Measurements from ENCODE around the gene PPFIBP1.
"Not testable (repeated sequence)": the region's sequence is repeated elsewhere in the genome, so short reads cannot be mapped to it uniquely, and the experiment has no call there.

The PPFIBP1 gene

DNA sequence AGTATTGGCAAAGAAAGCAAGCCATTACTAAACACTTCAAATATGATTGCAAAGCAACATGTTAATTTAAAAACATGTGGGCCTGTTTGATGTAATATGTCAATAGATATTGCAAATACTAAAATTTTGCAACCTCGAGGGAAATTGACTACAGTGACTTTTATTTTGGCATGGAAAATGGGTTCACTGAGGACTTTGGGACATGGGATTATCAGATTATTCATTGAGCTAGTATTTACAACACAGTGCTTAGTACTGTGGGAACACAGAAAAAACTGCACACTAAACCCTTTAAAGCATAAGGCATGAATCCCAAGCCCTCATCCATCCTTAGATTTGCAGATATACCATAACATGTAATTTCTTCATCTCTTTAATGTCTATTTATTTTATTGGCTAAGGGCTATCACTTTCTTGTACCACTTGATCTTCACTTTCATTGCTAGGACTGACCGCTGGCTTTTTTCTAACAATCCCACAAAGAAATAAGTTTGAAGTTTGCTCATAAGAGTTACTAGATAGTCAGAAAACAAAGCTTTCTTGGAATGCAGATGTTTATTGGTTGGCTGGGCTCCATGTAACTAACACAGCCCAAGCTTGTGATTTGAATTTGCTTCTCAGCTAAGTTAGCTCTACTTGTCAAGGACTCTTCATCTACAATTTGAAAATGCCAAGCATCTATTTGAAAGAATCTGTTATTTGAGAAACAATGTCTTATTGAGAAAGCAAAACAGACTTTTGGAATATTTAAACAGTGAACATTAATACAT lies 48.7 kb downstream of the PPFIBP1 start:
- no peak for DNase-seq

DNA sequence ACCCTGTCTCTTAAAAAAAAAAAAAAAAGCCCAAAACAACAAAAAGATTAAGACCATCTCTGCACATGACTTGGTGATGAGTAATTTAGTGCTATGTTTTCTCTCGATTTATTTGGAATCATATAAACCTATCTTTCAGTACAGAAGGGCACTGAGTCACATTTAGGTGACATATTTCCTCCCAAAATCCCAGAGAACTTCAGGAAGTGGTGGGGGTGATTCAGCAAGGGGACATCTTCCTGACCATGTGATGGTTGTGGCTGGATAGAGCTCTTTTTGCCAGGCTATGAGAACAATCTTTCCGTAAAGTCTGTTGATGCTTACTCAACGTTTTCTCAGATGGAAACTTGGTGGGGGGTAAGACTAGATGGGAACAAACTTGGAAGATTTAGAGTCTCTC lies 50.0 kb downstream of the PPFIBP1 start:
- no peak for DNase-seq

DNA sequence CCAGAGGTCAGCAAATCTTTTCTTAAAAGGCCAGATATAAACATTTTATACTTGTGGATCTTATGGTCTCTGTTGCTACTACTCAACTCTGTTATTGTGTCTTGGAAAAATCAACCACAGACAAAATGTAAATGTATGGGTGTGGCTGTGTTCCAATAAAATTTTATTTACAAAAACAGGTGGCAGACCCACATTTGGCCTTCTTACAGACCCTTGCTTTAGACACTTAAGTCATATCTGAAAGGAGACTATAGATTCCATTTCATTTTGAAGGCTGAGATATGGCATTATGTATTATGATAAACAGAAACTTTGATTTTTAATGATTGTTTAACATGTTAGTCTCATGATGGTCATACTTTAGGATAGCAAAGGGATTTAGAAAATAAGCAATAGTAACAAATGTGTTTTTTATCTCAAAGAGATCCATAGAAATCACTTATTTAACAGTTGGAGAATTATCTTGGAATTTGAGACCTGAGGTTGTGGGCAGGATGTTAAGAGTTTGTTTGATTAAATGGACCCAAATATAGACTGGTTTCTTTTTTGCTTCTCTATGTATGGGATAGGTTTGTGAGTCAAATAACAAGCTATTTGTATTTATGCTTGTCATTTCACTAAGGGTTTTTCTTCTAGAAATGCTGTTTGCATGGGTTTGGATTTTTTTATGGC lies 51.2 kb downstream of the PPFIBP1 start:
- DNase-seq: no peak

DNA sequence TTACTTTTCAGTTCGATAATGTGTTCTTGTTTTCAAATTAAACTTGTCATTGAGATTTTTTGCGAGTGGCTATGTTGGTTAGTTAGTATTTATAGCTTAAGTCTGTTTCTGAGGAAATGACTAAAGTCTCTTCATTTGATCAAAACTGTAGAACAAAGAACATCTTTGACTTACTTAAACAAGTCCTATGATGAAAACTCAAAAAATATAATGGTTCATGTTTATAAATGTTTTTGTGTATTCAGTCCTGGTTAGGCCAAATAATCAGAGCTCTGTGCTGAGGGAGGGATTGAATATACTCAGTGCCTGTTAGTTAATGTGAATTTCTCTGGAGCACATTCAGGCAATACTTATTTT lies 51.7 kb downstream of the PPFIBP1 start:
- no peak for DNase-seq

GRCh38 chr12:27576667-27577347 lies 52.8 kb downstream of the PPFIBP1 start:
- no peak for DNase-seq

DNA sequence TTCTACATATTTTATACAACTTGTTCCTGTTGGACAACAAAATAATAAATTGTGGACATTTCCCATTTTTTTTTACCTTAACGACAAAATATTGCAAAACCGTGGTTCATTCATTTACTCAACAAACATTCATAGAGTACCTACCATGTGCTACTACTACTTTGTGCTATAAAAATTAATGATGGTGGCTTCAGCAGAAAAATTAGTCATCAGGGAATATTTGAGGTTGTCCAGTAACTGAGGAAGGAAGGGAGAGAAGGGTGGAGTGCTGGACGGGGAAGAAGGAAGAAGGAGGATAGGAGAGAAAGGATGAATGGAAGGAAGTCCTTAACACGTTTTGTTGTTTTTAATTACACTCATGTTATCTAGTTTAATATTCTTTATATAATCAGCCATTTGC lies 53.7 kb downstream of the PPFIBP1 start:
- DNase-seq: no peak

DNA sequence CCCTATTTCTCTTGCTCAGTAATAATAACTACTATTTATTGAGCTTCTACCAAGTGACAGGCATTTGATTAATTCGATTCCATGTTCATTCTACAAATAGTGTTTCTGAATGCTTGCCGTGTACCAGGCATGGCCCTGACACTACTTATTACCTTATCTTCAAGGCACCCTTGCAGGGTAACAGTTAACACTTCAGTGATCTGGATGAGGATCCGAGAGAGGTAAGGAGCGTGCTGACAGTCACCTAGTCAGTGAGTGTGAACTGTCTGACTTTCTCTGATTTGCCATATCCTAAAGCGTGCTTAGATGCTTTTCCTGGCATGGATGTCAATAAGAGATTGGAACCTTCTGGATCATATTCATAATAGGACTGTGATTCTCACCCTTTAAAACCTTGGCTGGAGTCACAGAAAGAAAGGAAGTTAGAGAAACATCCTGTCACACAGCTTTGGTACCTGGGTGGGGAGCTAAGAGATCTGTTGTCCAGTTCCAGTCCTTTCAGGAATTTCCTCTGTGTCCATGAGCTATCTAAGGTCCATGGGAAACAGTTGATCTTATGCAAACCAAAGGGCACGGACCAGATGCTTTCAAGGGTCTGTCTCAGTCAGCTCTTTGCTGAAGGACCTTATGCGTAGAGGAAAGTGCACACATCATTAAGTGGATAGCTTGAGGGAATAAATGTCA lies 54.8 kb downstream of the PPFIBP1 start:
- no peak for DNase-seq

GRCh38 chr12:27580561-27581330 lies 56.7 kb downstream of the PPFIBP1 start:
- no peak for DNase-seq

- DNase-seq: not testable (repeated sequence)
These were observed 57.3 kb downstream of the PPFIBP1 start for GRCh38 chr12:27581331-27581671.

GRCh38 chr12:27581833-27582232 lies 57.8 kb downstream of the PPFIBP1 start:
- not testable (repeated sequence) for DNase-seq

- not testable (repeated sequence) for DNase-seq
These were observed 58.4 kb downstream of the PPFIBP1 start for GRCh38 chr12:27582445-27582844.

- no peak for DNase-seq
These were observed 59.2 kb downstream of the PPFIBP1 start for GRCh38 chr12:27583057-27583797.

- no peak for DNase-seq
These were observed 60.0 kb downstream of the PPFIBP1 start for GRCh38 chr12:27583981-27584380.

DNA sequence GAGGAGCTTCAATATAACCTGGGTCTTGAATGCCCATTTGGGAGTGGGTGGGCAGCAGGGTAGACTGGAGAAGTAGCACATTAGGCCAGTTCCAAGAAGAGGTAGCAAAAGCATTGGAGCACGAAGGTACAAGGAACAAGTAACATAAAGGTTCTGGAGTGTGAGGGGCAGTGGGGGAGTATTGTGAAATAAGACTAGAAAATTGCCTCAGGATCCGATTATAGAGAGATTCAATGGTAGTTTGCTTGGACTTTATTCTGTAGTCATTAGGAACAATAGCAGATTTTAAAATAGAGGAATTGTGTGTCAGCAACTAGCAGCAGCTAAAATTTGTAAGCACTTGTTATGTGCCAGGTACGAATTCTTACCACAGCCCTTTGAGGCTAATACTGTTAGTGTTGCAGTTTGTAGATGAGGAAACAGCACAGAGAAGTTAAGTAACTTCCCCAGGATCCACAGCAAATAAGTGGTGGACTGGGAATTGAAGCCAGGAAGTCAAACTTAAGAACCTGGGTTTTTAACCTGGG lies 61.8 kb downstream of the PPFIBP1 start:
- no peak for DNase-seq

- DNase-seq: not testable (repeated sequence)
These were observed 64.2 kb downstream of the PPFIBP1 start for GRCh38 chr12:27588075-27588730.

DNA sequence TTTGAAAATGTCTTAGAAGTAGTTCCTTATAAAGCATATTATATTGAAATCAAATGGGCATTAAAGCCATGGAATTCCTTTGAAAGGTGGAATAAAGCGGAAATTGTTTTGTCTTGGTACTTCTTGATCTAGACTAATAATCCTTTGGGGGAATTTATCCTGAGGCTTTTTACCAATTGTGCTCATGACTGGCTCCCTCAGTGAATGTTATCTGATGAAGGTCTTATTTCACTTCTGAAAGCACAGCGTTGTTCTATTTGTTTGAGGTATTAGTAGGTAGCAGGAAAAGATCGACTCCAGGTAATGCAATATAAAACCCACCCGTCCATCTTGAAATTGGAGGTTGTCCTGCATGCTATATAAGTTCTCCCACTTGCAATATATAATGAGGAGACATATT lies 64.8 kb downstream of the PPFIBP1 start:
- DNase-seq: no peak

- no peak for DNase-seq
These were observed 65.4 kb downstream of the PPFIBP1 start for GRCh38 chr12:27589419-27589818.

DNA sequence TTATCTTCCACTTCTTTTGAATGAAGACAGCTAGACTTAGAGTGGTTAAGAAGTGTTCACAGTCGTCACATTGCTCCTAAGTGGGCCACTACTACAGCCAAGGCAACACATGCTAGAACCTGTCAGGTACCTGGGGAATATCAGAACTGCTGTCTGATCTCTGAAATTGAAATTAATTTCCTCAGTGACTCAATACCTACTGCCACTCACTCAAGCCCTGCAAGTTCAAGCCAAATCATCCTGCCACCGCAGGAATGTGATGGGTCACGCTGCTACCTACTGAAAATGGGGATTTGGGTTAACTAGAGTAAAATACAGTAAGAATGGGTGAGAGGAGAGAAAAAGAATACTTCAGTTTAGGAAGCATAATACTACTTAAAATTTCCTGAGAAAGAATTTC lies 67.7 kb downstream of the PPFIBP1 start:
- DNase-seq: not testable (repeated sequence)

- peak; percentile 34 for DNase-seq
These were observed 68.5 kb downstream of the PPFIBP1 start for GRCh38 chr12:27592548-27592947.

- DNase-seq: no peak
These were observed 69.3 kb downstream of the PPFIBP1 start for GRCh38 chr12:27593266-27593665.

DNA sequence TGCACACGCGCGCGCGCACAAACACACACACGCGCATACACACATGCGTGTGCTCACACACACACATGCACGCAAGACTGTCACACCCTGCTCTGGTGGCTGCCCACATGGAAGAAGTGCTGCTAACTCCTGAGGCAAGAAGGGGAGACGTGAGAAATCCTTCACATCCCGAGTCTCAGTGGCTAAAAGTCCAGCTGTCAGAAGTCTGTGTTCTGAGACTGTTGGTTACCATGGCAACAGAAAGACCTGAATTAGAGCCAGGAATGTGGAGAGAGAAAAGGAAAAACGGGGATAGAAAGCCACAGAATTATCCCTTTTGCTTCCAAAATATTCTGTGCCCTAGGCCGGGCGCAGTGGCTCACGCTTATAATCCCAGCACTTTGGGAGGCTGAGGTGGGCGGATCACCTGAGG lies 71.2 kb downstream of the PPFIBP1 start:
- DNase-seq: no peak
